Subcutaneous preadipocyte (primary cell): ENCODE data around the gene GPX4. TPM values are rescaled to one million over a fixed set of nuclear protein-coding genes. Genes with fewer than 3 reads are reported as not detected.

Experiments used
- total RNA-seq: library from RNA; depleted of rRNA; stranded (reverse); fragments of >200 nt; gene quantifications from 2 replicates; pipeline ENCODE4 v1.2.3, GENCODE V29; 2012

GPX4 gene
- 326 and 402 TPM in 2 replicates for total RNA-seq

GRCh38 chr19:1103708-1104310, at the start of gene GPX4:
TSS of gene GPX4 (plus strand) at chr19:1103994. CDS start at chr19:1104044, 50 bp downstream.

GRCh38 chr19:1066748-1067340, 37.0 kb upstream of the GPX4 start, which contains the start of gene ARHGAP45:
TSS of gene ARHGAP45 (plus strand) at chr19:1067167. CDS start at chr19:1067406, 239 bp downstream.

GRCh38 chr19:1094978-1095701, 8.7 kb upstream of the GPX4 start, which contains the start of gene POLR2E:
TSS of gene POLR2E (minus strand) at chr19:1095375. CDS start at chr19:1095315, 60 bp downstream.

Other genes starting within 250 kb of the GPX4 start
- gene CFD, start 244.3 kb upstream of the GPX4 start, total RNA-seq = 8.0 and 144 TPM in 2 replicates
- gene MED16, start 210.8 kb upstream of the GPX4 start, total RNA-seq = 24.3 and 25.0 TPM in 2 replicates
- gene RNU6-9, start 210.5 kb upstream of the GPX4 start, total RNA-seq = not detected in 2 replicates
- 23.1 and 25.7 TPM in 2 replicates for gene R3HDM4, start 190.8 kb upstream of the GPX4 start, total RNA-seq
- not detected in 2 replicates for gene KISS1R, start 186.7 kb upstream of the GPX4 start, total RNA-seq
- 18.4 and 33.2 TPM in 2 replicates for gene ARID3A, start 178.0 kb upstream of the GPX4 start, total RNA-seq
- gene WDR18, start 119.6 kb upstream of the GPX4 start, total RNA-seq = 68.0 and 80.9 TPM in 2 replicates
- under 0.01 and 0.20 TPM in 2 replicates for gene GRIN3B, start 103.6 kb upstream of the GPX4 start, total RNA-seq
- gene TMEM259, start 82.9 kb upstream of the GPX4 start, total RNA-seq = 68.3 and 80.5 TPM in 2 replicates
- not detected in 2 replicates for gene RNU6-2, start 82.5 kb upstream of the GPX4 start, total RNA-seq
- 122 and 131 TPM in 2 replicates for gene CNN2, start 77.4 kb upstream of the GPX4 start, total RNA-seq
- gene ABCA7, start 63.9 kb upstream of the GPX4 start, total RNA-seq = 4.0 and 4.3 TPM in 2 replicates
- 0.78 and 1.5 TPM in 2 replicates for gene ARHGAP45, start 36.8 kb upstream of the GPX4 start, total RNA-seq
- gene POLR2E, start 8.6 kb upstream of the GPX4 start, total RNA-seq = 84.5 and 113 TPM in 2 replicates
- 44.4 and 46.3 TPM in 2 replicates for gene SBNO2, start 70.3 kb downstream of the GPX4 start, total RNA-seq
- 58.4 and 85.0 TPM in 2 replicates for gene STK11, start 101.8 kb downstream of the GPX4 start, total RNA-seq
- gene CBARP, start 134.0 kb downstream of the GPX4 start, total RNA-seq = 2.9 and 4.7 TPM in 2 replicates
- 25.4 and 32.7 TPM in 2 replicates for gene ATP5F1D, start 137.8 kb downstream of the GPX4 start, total RNA-seq
- gene MIDN, start 144.6 kb downstream of the GPX4 start, total RNA-seq = 15.8 and 21.9 TPM in 2 replicates
- 99.2 and 106 TPM in 2 replicates for gene CIRBP, start 165.3 kb downstream of the GPX4 start, total RNA-seq
- 28.9 and 36.4 TPM in 2 replicates for gene FAM174C, start 171.5 kb downstream of the GPX4 start, total RNA-seq
- not detected in 2 replicates for gene EFNA2, start 181.9 kb downstream of the GPX4 start, total RNA-seq